ENCODE results near the gene TMEM100.

Gene TMEM100

DNA sequence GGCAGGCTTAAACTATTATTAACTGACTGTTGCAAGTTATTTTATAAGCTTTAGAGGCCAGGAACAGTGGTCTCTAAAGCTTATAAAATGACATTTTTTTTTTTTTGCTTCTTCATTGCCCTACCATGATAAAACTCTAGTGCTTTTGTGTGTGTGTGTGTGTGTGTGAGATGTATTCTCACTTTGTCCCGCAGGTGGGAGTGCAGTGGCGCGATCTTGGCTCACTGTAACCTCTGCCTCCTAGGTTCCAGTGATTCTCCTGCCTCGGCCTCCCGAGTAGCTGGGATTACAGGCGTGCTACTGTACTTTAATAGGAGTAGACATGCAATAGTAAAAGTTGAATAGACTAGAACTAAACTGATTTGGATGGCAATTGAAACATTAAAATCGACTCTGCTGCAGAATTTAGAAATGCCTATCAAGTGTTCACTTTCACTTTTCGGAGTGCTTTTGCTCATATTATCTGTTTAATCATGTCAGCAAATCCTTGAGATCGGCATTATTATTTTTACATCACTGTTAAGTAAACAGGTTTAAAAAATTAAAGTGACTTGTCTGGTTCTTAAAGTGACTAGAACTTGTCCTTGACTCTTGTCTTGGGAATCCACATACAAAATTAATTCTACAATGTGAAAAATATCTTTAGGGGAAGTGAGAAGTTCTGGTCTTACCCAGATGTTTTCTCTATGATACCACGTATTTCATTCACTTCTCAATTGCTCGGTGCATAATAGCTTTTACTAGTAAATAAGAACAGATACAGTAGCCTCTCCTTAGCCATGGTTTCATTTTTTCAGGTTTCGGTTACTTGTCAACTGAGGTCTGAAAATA is 19.8 kb upstream of the TMEM100 start:
- Histone ChIP-seq H3K36me3 (ENCODE audit: control insufficient read depth, insufficient read depth, low read length) (no peaks in the 10 kb centered on the region), H3K9me3 (ENCODE audit: control insufficient read depth, insufficient read depth, low read length) (no peaks in the 10 kb centered on the region), H3K27me3 (ENCODE audit: control insufficient read depth, insufficient read depth, low read length) (no peaks in the 10 kb centered on the region), H3K4me3 (ENCODE audit: low read depth, low read length) (no peak overlapping the region), H3K4me1 (ENCODE audit: control insufficient read depth, insufficient read depth, low read length) (no peaks in the 10 kb centered on the region), H3K9ac (ENCODE audit: low read depth, low read length) (no peak overlapping the region), H3K27ac (ENCODE audit: low read depth, low read length) (no peak overlapping the region)

DNA sequence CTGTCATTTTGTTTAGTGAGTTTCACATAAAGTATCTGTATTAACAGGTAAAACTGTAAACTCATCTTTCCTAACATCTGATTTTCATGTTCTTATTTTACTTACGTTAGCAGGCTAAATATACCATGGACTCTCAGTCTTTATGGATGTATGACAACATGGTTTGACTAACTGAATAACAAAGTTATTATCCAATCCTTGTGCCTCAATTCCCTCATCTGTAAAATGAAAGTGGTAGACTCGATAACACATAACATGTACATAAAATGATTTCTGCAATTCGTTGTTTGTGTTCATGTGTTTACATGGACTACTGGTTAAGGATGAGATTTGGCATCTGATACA is 18.7 kb upstream of the TMEM100 start:
- Histone ChIP-seq H3K4me3 (ENCODE audit: low read depth, low read length) (no peak overlapping the region), H3K9ac (ENCODE audit: low read depth, low read length) (no peak overlapping the region), H3K27me3 (ENCODE audit: control insufficient read depth, insufficient read depth, low read length) (no peaks in the 10 kb centered on the region), H3K4me1 (ENCODE audit: control insufficient read depth, insufficient read depth, low read length) (no peaks in the 10 kb centered on the region), H3K9me3 (ENCODE audit: control insufficient read depth, insufficient read depth, low read length) (no peaks in the 10 kb centered on the region), H3K27ac (ENCODE audit: low read depth, low read length) (no peak overlapping the region), H3K36me3 (ENCODE audit: control insufficient read depth, insufficient read depth, low read length) (no peaks in the 10 kb centered on the region)

GRCh38 chr17:55740511-55741355 is 18.1 kb upstream of the TMEM100 start:
- Histone ChIP-seq H3K4me3 (ENCODE audit: low read depth, low read length) (no peak overlapping the region), H3K27ac (ENCODE audit: low read depth, low read length) (no peak overlapping the region), H3K36me3 (ENCODE audit: control insufficient read depth, insufficient read depth, low read length) (no peaks in the 10 kb centered on the region), H3K27me3 (ENCODE audit: control insufficient read depth, insufficient read depth, low read length) (no peaks in the 10 kb centered on the region), H3K9me3 (ENCODE audit: control insufficient read depth, insufficient read depth, low read length) (no peaks in the 10 kb centered on the region), H3K9ac (ENCODE audit: low read depth, low read length) (no peak overlapping the region), H3K4me1 (ENCODE audit: control insufficient read depth, insufficient read depth, low read length) (no peaks in the 10 kb centered on the region)

GRCh38 chr17:55737976-55738501 is 15.4 kb upstream of the TMEM100 start:
- peaks cover 16% of the 10 kb centered on the region for H3K4me1 ChIP-seq (ENCODE audit: control insufficient read depth, insufficient read depth, low read length)
- no peak overlapping the region for H3K4me3 ChIP-seq (ENCODE audit: low read depth, low read length)
- no peak overlapping the region for H3K27ac ChIP-seq (ENCODE audit: low read depth, low read length)
- H3K27me3 ChIP-seq (ENCODE audit: control insufficient read depth, insufficient read depth, low read length) = no peaks in the 10 kb centered on the region
- H3K9me3 ChIP-seq (ENCODE audit: control insufficient read depth, insufficient read depth, low read length) = no peaks in the 10 kb centered on the region
- no peaks in the 10 kb centered on the region for H3K36me3 ChIP-seq (ENCODE audit: control insufficient read depth, insufficient read depth, low read length)
- no peak overlapping the region for H3K9ac ChIP-seq (ENCODE audit: low read depth, low read length)

DNA sequence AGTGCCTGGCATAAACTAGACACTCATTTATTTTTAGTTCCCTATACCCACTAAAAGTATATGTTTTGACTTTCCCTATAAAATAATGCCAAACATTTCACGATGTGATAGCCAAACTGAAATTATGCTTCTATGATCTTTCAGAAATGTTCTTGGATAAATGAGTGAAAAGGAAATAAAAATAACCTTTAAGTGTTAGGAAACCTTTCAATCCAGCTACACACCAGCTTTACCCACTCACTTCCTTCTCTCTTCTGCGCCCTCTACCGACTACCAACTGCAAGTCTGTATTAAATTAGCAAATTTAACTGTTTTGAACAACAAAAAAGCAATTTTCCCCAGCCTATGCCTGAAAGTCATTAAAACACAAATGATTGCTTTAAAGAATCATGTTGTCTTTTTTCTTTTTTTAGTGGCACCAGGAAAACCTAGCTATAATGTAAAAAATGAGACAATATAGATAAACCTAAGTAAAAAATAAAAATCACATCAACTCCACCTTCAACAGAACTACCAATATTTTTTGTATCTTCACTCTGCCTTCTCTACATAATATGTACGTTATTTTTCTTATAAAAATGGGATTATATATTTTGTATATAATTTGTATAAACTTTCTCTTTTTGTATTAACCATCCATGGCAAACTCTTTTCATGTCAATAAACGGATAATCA is 13.2 kb upstream of the TMEM100 start:
- Histone ChIP-seq H3K4me3 (ENCODE audit: low read depth, low read length) (no peak overlapping the region), H3K9ac (ENCODE audit: low read depth, low read length) (no peak overlapping the region), H3K36me3 (ENCODE audit: control insufficient read depth, insufficient read depth, low read length) (no peaks in the 10 kb centered on the region), H3K4me1 (ENCODE audit: control insufficient read depth, insufficient read depth, low read length) (peaks cover 35% of the 10 kb centered on the region), H3K9me3 (ENCODE audit: control insufficient read depth, insufficient read depth, low read length) (no peaks in the 10 kb centered on the region), H3K27me3 (ENCODE audit: control insufficient read depth, insufficient read depth, low read length) (no peaks in the 10 kb centered on the region), H3K27ac (ENCODE audit: low read depth, low read length) (no peak overlapping the region)

DNA sequence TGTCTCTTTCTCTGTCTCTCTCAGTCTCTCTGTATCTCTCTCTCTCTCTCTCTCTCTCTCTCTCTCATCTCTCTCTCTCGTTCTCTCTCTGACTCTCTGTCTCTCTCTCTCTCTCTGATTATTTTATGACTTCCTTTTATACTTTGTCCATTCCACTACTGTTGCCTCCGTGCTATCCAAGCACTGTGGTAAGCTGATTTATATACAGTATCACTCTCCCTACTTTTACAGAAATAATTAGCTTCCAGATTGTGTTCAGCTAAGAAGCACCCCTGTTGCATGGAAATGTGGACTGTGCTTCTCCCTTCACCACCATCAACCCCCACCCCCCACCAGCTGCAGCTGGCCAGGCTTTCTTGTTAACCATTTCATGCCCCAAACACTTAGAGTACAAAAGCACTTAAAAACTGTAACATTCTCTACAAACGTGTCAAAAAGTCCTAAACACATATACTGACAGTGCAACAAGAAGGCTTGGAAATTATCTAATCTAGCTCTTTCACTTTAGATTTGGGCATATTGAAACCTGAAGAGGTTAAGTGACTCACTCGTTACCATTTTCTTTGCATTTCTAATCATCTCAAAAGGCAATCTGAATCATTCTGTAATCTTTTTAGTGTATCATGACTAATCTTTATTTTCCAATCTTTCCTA is 11.6 kb upstream of the TMEM100 start:
- H3K27me3 ChIP-seq (ENCODE audit: control insufficient read depth, insufficient read depth, low read length) = no peaks in the 10 kb centered on the region
- peaks cover 36% of the 10 kb centered on the region for H3K4me1 ChIP-seq (ENCODE audit: control insufficient read depth, insufficient read depth, low read length)
- H3K9me3 ChIP-seq (ENCODE audit: control insufficient read depth, insufficient read depth, low read length) = no peaks in the 10 kb centered on the region
- no peak overlapping the region for H3K27ac ChIP-seq (ENCODE audit: low read depth, low read length)
- no peak overlapping the region for H3K4me3 ChIP-seq (ENCODE audit: low read depth, low read length)
- no peak overlapping the region for H3K9ac ChIP-seq (ENCODE audit: low read depth, low read length)
- H3K36me3 ChIP-seq (ENCODE audit: control insufficient read depth, insufficient read depth, low read length) = no peaks in the 10 kb centered on the region

- Histone ChIP-seq H3K9ac (ENCODE audit: low read depth, low read length) (no peak overlapping the region), H3K4me1 (ENCODE audit: control insufficient read depth, insufficient read depth, low read length) (peaks cover 36% of the 10 kb centered on the region), H3K4me3 (ENCODE audit: low read depth, low read length) (no peak overlapping the region; the same call in 1 of the 2 replicates)
These were observed 9.1 kb upstream of the TMEM100 start for GRCh38 chr17:55731586-55732250.

DNA sequence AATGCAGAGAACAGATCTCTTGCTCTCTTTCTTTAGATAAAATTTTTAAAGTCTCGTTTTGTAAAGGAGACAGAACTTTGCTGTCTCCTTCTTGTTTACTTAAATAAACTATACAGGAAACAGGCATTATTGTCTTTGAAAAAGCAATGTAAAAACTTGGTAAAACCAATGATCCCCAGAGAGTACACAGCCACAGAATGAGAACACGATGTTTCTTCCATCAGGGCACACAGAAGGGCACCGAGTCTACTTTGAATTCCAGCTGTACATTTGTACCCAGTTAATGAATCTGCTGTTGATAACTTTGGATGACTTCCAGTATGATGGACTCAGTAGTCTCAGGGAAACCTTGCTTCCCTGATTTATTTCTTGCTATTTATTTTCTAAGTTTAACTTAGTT is 8.1 kb upstream of the TMEM100 start:
- no peak overlapping the region for H3K9ac ChIP-seq (ENCODE audit: low read depth, low read length)
- H3K4me3 ChIP-seq (ENCODE audit: low read depth, low read length) = no peak overlapping the region
- no peaks in the 10 kb centered on the region for H3K36me3 ChIP-seq (ENCODE audit: control insufficient read depth, insufficient read depth, low read length)
- no peak overlapping the region for H3K27ac ChIP-seq (ENCODE audit: low read depth, low read length)
- H3K4me1 ChIP-seq (ENCODE audit: control insufficient read depth, insufficient read depth, low read length) = peaks cover 36% of the 10 kb centered on the region
- no peaks in the 10 kb centered on the region for H3K27me3 ChIP-seq (ENCODE audit: control insufficient read depth, insufficient read depth, low read length)
- H3K9me3 ChIP-seq (ENCODE audit: control insufficient read depth, insufficient read depth, low read length) = no peaks in the 10 kb centered on the region

More at GRCh38 chr17:55731586-55732250, 9.1 kb upstream of the TMEM100 start:
- H3K27ac ChIP-seq (ENCODE audit: low read depth, low read length) = no peak overlapping the region
- no peaks in the 10 kb centered on the region for H3K9me3 ChIP-seq (ENCODE audit: control insufficient read depth, insufficient read depth, low read length)
- H3K36me3 ChIP-seq (ENCODE audit: control insufficient read depth, insufficient read depth, low read length) = no peaks in the 10 kb centered on the region
- H3K27me3 ChIP-seq (ENCODE audit: control insufficient read depth, insufficient read depth, low read length) = no peaks in the 10 kb centered on the region

- Histone ChIP-seq H3K27ac (ENCODE audit: low read depth, low read length) (no peak overlapping the region), H3K27me3 (ENCODE audit: control insufficient read depth, insufficient read depth, low read length) (no peaks in the 10 kb centered on the region), H3K4me3 (ENCODE audit: low read depth, low read length) (no peak overlapping the region), H3K9ac (ENCODE audit: low read depth, low read length) (no peak overlapping the region), H3K9me3 (ENCODE audit: control insufficient read depth, insufficient read depth, low read length) (no peaks in the 10 kb centered on the region), H3K36me3 (ENCODE audit: control insufficient read depth, insufficient read depth, low read length) (no peaks in the 10 kb centered on the region), H3K4me1 (ENCODE audit: control insufficient read depth, insufficient read depth, low read length) (peaks cover 36% of the 10 kb centered on the region)
These were observed 7.7 kb upstream of the TMEM100 start for GRCh38 chr17:55730380-55730779.

GRCh38 chr17:55729484-55729883 is 6.8 kb upstream of the TMEM100 start:
- Histone ChIP-seq H3K9ac (ENCODE audit: low read depth, low read length) (no peak overlapping the region), H3K36me3 (ENCODE audit: control insufficient read depth, insufficient read depth, low read length) (no peaks in the 10 kb centered on the region), H3K27ac (ENCODE audit: low read depth, low read length) (no peak overlapping the region), H3K27me3 (ENCODE audit: control insufficient read depth, insufficient read depth, low read length) (no peaks in the 10 kb centered on the region), H3K9me3 (ENCODE audit: control insufficient read depth, insufficient read depth, low read length) (no peaks in the 10 kb centered on the region), H3K4me3 (ENCODE audit: low read depth, low read length) (no peak overlapping the region), H3K4me1 (ENCODE audit: control insufficient read depth, insufficient read depth, low read length) (peaks cover 39% of the 10 kb centered on the region)
